GM12801 (cell line): Measurements from ENCODE around the gene GPHB5.

Experiments
- CTCF ChIP-seq: IDR thresholded peaks from one replicate; pipeline ENCODE4 v1.5.1; 2011; ENCODE audit warnings: control low read depth; ENCODE audit not compliant: insufficient read length; ENCODE audit errors: extremely low read depth

Gene GPHB5

GRCh38 chr14:63301891-63302534 lies 16.7 kb downstream of the GPHB5 start:
- no peak for TF ChIP-seq CTCF

- TF ChIP-seq CTCF, result no peak
Observed at GRCh38 chr14:63300854-63301253, 17.9 kb downstream of the GPHB5 start.

GRCh38 chr14:63299351-63300110 lies 19.2 kb downstream of the GPHB5 start:
- no peak for TF ChIP-seq CTCF

- TF ChIP-seq CTCF, result no peak
Observed at GRCh38 chr14:63297372-63298063, 21.2 kb downstream of the GPHB5 start.

- no peak for TF ChIP-seq CTCF
Observed at GRCh38 chr14:63296060-63296563, 22.6 kb downstream of the GPHB5 start.

GRCh38 chr14:63295231-63295685 lies 23.5 kb downstream of the GPHB5 start:
- TF ChIP-seq CTCF, result no peak

- TF ChIP-seq CTCF, result no peak
Observed at GRCh38 chr14:63292805-63293204, 25.9 kb downstream of the GPHB5 start.
